Activated naive CD4-positive, alpha-beta T cell treated with Interleukin-2 at 50 U/mL for 16 hours (primary cell): ENCODE data around the gene SNX27.
"Not testable (repeated sequence)": the region's sequence is repeated elsewhere in the genome, so short reads cannot be mapped to it uniquely, and the experiment has no call there.

Source experiments
- DNase-seq: peaks from one replicate; pipeline ENCODE4 v3.0.0-alpha.2; 2020

Gene SNX27

DNA sequence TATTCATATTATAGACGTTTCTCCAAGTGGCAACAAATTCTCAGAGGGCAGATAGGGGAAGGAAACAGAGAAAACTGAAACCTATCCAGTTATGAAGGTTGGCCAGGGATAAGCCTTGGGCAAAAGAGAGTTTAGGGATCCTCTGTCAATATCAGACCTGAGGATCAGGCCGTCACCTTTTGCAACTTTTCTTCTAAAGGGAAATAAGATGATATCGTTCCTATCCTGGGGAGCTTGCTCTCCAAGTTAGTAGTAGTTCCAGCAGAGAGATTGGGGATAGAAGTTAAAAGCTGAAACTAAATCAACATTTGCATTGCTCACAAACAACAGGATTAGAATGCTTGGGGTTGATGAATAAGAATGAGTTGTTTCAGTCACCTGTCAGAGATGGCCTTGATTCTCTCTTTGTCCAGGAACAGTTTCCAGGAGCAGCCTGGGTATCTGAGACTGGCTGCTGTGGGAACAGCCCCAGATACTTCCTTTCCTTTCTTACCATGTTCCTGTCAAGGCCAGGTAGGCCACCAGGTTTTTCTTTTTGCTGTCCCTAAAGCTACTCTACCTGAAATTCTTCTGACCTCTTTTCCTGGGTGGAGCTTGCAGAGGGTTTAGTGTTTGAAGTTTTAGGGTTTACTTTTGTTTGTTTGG, 112.0 kb downstream of the SNX27 start:
- no peak for DNase-seq

DNA sequence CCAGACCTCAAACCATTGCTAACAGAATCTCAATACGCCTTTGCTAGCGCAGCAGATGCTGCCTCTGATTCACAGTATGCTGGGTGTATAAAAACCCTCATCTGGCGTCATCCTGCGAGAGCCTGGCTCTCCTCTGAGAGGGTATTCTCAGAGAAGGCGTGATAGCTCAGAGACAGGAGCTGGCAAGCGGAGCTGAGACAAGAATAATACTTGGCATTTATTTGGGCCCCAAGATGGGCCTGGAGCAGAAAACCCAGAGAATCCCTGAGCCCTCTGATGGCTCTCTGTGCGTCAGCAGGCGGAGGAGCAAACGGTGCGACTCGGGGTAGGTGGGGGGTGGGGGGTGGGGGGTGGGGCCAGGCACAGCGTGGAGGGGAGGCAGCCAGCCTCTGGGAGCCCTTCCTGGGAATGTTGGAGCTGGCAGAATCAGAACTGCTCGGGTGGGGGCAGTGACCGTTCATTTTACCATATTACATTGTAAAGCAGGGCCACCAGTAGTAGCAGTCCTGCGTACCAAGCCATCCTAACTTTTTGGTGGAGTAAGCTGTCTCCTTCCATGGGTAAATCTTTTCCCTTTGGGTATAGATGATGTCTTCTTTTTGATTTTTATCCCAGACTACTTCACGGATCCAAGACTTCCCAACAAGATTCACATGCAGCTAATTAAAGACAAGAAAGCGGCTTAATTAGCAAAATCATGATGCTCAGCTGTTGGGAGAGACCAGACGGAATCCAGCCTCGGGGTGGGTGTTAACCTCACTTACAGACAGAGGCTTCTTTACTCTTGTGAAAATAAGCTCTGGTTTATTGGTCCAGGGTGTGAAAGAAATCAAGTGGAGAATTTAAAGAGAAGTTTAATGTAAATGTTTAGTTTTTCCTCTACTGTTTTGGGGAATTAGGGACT, 116.6 kb downstream of the SNX27 start:
- no peak for DNase-seq

DNA sequence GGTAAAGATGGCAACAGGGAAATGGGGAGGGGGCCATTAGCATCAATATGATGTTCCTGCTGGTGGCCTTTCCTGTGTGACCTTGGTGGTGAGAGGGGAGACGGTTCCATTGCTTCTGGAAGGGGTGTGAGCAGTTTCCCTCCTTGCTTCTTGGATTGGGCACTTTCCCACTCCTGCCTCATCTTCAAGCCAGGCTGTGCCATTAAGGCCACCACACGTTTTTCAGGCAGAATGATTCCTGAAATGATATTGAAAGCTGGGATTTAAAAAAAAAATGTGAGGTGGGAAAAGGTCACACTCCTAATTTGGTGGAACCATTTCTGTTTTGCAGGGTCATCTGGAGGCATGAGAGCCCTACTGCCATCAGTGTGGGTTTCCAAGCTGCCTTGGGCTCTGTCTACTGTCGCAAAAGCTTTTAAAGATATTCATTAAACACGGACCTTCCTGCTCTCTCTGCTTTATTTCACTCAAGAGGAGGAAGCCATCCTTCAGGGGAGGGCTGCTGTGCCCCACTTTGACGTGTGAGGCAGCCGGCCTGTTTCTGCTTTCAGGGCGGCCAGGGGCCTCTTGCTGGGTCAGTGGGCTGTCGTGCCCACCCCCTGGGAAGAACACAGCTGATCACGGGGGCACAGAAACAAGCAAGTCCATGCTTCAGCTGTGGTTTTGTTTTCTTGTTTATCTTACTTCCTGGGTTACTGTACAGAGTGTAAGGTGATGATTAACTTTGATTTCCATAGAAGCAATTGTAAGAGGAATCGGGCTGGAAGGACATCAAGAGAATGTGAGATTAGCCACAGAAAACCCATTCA, 117.5 kb downstream of the SNX27 start:
- no peak for DNase-seq

DNA sequence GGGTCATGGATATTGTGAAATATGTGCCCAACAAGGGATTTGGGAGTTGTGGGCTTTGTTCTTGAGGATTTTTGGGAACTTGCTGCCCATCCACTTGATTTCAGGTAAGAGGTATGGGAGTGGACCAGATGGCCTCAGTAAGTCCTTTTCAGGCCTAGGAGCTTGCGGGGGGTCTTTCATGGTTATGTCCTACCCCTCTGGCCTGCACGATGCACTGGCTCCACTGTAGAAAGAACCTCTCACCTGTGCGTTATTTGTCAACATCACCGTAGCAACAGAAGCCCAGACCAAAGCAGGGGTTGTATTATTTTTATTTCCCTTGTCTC, 118.1 kb downstream of the SNX27 start:
- no peak for DNase-seq

DNA sequence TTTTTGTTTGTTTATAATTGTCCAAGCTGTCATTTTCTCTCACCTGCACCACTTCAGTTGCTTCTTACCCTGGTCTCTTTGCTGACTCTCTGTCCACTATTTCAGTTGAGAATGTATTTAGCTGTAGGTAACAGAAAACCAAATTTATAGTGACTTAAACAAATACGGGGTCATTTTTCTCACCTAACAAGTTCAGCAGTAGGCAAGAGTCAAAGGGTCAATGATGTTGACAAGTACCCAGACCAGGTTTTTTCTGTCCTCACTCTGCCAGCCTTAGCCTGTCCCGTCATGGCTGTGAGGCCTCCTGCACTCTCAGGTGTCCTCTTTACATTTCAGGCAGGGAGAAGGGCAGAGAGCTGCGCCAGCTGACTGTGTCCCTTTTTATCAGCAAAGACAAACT, 121.3 kb downstream of the SNX27 start:
- DNase-seq, result no peak

DNA sequence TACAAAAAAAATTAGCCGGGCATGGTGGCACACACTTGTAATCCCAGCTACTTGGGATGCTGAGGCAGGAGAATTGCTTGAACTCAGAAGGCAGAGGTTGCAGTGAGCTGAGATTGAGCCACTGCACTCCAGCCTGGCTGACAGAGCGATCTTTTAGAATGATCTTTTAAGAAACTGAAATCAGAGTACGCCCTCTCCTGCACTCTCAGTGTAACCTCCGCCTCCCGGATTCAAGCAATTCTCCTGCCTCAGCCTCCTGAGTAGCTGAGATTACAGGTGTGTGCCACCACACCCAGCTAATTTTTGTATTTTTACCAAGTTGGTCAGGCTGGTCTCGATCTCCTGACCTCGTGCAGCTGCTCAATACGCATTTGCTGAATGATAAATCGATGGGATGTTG, 122.1 kb downstream of the SNX27 start:
- not testable (repeated sequence) for DNase-seq

DNA sequence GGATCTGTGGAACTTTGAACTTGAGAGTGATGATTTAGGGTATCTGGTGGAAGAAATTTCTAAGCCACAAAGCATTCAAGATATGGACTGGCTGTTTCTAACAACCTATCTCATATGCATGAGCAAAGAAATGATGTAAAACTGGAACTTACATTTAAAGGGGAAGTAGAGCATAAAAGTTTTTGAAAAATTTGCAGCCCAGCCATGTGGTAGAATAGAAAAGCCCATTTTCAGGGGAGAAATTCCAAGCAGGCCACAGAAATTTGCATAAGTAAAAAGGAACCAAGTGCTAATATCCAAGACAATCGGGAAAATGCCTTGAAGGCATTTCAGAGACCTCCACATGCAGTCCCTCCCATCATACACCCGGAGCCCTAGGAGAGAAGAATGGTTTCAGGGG, 125.2 kb downstream of the SNX27 start:
- DNase-seq, result no peak

DNA sequence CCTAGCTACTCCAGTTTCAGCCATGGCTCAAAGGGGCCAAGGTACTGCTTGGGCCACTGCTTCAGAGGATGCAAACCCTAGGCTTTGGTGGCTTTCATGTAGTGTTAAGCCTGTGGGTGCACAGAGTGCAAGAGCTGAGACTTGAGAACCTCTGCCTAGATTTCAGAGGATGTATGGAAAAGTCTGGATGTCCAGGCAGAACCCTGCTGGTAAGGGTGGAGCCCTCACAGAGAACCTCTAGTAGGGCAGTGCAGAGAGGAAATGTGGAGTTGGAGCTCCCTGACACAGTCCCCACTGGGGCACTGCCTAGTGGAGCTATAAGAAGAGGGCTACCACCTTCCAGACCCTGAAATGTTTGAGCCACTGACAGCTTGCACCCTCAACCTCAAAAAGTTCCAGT, 125.6 kb downstream of the SNX27 start:
- DNase-seq, result no peak

DNA sequence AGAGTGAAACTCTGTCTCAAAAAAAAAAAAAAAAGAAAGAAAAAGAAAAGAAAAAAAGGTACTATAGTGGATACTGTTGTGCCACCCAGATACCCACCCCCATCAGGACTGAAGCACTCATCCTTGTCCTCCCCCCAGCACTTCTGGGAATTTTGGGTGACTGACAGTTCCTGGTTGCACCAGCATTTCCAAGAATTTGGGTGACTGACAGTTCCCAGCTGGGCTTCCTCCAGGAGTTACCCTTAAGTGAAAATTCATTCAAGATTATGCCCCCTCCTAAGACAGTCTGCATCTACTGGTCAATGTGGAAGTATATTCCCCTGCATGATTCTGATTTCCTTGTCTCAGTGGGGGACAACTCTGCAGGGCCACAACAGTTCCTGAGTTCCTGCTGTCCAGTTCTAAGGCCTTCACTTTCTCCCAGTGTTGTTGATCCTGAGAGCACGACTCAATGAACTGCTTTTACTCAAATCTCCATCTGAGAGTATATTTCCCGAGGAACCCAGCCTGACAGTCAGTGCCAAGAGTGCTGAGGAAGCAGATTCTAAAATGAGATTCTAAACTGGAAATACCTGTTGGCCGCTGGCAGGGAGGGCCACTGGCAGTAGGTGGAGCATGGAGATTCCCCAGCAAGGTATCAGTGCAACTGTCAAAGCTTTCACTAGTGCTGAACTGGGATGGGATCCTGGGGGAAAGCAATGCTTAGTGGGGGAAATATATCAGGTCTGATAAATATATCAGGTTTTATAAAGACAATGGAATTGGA, 127.9 kb downstream of the SNX27 start:
- DNase-seq, result no peak

DNA sequence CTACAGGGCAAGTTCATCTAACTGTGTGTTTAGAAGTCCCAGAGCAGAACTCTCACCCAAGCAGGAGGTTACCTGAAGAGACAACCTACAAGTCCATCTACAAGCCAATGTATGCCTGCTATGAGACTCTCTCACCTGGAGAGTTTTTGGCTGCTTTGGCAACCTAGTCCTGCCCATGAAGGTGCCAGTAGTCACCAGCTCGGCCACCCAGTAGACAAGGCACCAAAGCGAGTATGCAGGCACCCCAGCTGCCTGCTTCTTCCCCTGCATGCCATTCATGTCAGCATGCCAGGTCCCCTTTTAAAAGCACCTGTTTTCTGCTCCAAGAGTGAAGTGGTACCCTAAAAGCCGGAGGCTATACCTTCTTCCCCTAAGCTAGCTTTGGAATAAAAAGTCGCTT, 129.7 kb downstream of the SNX27 start:
- no peak for DNase-seq
